Activated T-cell treated with anti-CD3 and anti-CD28 coated beads for 24 hours (primary cell): Measurements from ENCODE around the gene LCP1.

Source experiments
- DNase-seq: peaks from one replicate; pipeline ENCODE4 v3.0.0-alpha.2; 2020; ENCODE audit warnings: low read depth

The LCP1 gene

GRCh38 chr13:46100191-46100815, 81.7 kb downstream of the LCP1 start:
- no peak for DNase-seq

- no peak for DNase-seq
Observed at GRCh38 chr13:46097663-46098062, 84.3 kb downstream of the LCP1 start.

DNA sequence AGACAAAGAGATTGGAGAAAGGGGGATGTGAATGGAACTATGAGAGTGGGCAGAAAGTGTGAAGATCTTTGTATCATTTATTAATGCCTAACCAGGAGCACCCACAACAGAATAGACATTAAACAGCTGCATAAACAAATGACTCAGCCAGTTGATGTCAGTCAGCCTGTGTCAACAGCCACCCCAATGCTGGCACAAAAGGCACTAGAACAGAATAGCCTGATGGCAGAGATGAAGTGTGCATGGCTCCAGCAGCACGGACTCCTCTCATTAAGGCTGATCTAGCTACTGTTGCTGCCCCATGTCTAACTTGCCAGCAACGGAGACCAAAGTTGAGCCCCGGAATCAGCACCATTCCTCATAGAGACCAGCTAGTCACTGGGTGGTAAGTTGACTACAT, 85.0 kb downstream of the LCP1 start:
- DNase-seq = no peak

DNA sequence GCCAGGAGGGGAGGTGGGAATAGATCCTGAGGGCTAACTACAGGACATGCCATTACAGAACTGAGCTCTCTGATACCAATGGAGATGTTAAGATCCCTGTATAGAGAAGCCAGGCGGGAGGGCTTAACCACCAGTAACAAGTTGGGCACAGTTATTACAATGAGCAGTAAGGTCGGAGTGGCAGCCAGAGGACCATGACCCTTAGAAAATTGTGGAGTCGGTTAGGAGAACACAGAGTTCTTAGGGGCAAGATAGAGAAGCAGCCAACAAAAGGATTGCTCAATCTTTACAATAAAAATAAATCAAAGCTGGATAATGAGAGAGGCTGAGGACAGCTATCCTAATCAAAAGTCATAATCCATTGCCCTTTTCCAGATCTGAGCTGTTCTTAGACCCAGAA, 87.5 kb downstream of the LCP1 start:
- no peak for DNase-seq

DNA sequence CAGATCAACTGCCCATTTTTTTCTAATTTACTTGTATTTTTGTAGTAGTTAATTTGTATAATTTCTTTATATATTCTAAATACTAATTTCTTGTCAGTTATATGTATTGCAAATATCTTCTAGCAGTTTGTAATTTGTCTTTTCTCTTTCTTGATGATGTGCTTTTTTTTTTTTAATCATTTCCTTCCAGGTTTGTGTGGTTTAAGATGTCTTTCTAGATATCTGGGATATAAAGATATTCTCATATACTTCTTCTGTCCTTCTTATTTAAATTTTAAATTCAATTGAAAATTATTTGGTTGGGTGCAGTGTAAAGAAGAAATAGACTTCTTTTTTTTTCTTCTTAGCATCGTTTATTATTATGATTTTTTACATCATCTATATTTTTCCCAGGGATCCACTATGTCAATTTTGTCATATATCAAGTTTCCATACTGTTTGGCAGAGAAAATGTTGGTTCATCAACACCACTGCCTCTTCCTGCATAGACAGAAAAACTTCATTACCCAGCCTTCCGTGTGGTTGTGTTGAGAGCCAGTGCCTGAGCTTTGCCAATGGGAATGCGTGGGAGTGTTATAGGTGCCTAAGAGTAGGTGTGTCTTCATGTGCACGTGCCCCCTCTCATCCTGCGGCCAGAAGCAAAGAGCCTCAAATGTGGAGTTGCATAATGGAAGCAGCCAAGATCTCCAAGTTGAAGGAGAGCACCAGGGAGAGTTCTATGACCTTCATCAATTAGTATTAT, 93.0 kb downstream of the LCP1 start:
- no peak for DNase-seq

DNA sequence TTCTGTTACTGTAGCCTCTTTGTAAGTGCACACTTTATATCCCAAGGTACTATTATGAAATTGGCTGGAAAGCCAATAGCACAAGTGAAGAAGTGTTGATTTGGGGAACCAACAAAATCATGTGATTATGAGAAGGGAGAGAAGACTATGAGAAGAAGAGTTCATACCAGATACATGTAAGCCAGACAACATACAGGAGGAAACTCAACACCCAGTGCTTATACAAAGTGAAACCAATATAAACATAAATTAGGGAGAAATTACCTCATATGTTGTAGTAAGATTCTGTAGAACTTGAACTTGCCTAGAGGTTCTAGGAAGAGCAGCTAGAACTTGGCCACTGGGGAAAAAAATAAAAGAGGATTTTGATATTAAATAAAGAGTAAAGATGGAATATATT, 94.5 kb downstream of the LCP1 start:
- no peak for DNase-seq

- DNase-seq = no peak
Observed at GRCh38 chr13:46086985-46087384, 95.0 kb downstream of the LCP1 start.

GRCh38 chr13:46086421-46086922, 95.5 kb downstream of the LCP1 start:
- DNase-seq = no peak

DNA sequence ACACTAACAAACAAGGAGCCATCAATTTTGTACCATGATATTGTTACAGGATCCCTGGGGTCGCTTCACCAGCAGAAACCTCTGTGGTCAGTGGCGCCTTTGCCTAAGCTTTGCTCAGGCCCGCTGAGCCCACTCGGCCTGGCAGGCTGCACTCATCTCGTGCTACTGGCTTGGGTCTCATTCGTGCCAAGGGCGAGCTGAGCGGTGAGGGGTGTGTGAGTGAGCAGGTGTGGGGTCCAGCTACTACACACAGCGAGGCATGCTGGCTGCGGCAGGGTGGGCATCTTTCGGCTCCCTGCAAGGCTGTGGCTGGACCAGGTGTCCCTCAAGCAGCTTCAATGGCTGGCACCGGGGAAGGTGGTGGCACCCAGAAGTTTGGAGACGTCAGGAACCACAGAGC, 96.2 kb downstream of the LCP1 start:
- DNase-seq = no peak

DNA sequence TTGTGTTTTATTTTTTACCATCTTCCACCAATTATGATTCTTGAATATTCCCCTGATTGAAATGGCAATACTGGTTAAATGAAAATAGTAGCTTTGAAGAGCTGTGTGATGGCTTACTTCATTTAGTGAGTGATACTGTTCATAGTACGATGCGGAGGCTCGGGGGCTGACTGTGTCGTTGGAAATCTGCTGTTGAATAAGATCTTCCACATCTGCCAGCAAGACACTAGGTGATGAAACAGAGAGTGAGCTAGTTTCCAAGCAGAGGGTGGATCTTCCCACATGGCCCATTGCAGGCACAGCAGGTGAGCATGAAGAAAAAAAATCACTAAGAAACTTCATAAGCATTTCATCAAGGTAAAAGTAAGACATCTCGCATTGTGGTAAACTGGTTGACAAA, 99.7 kb downstream of the LCP1 start:
- DNase-seq = no peak

- DNase-seq = no peak
Observed at GRCh38 chr13:46079770-46080169, 102.2 kb downstream of the LCP1 start.

GRCh38 chr13:46077265-46077664, 104.7 kb downstream of the LCP1 start:
- no peak for DNase-seq

DNA sequence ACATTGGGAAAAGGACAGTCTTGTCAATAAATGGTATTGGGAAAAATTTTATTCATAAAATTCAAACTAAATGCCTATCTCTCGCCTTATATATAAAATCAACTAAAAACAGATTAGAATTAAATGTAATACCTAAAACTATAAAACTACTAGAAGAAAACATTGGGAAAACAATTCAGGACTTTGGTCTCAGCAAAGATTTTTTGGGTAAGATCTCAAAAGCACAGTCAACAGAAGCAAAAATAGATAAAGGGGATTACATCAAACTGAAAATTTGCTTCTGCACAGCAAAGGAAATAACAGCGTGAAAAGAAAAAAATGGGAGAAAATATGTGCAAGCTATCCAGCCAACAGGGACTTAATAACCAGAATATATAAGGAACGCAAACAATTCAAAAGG, 105.2 kb downstream of the LCP1 start:
- no peak for DNase-seq
